HepG2 (cell line): ENCODE measurements around the gene NRSN2. TPM values are rescaled to one million over a fixed set of nuclear protein-coding genes. Genes with fewer than 3 reads are reported as not detected.
A peak's percentile ranks its signal among the peaks of the same experiment; 100 is the strongest.

Experiments used
- FOXM1 ChIP-seq: sonication (generic); formaldehyde crosslinking; IDR thresholded peaks from 2 replicates; pipeline ENCODE4 v1.5.0; 2020; ENCODE audit warnings: missing genetic modification reagents
- KAT7 ChIP-seq: IDR thresholded peaks from 2 replicates; pipeline ENCODE4 v1.6.1; 2018; ENCODE audit warnings: borderline replicate concordance, missing compliant biosample characterization
- POLR2A ChIP-seq, 2 experiments: IDR thresholded peaks; 2 replicates each; pipeline ENCODE4 v1.6.1; 2011; ENCODE audit warnings: low read depth in 2 of 2, low read length in 2 of 2, mild to moderate bottlenecking in 1 of 2, moderate library complexity in 1 of 2; ENCODE audit not compliant: insufficient read depth in 1 of 2
- SCMH1 ChIP-seq: sonication (generic); formaldehyde crosslinking; IDR thresholded peaks from 2 replicates; pipeline ENCODE4 v1.9.0; 2021; ENCODE audit warnings: missing genetic modification reagents, mild to moderate bottlenecking, borderline replicate concordance
- SMARCC2 ChIP-seq: fragments of 450-650 bp; IDR thresholded peaks from 2 replicates; pipeline ENCODE4 v1.6.1; 2017; ENCODE audit warnings: antibody characterized with exemption, mild to moderate bottlenecking
- TAF1 ChIP-seq: sonication (generic); formaldehyde crosslinking; IDR thresholded peaks from 2 replicates; pipeline ENCODE4 v1.4.0; 2020; ENCODE audit warnings: missing genetic modification reagents
- U2AF1 ChIP-seq: fragments of 200-400 bp; formaldehyde crosslinking; optimal IDR thresholded peaks from 2 replicates; pipeline ENCODE3; 2017; ENCODE audit warnings: mild to moderate bottlenecking, low read depth, low read length
- ZC3H4 ChIP-seq: sonication (generic); formaldehyde crosslinking; IDR thresholded peaks from 2 replicates; pipeline ENCODE4 v1.4.0; 2020; ENCODE audit warnings: missing genetic modification reagents, borderline replicate concordance
- ZNF280D ChIP-seq: sonication (generic); formaldehyde crosslinking; IDR thresholded peaks from 2 replicates; pipeline ENCODE4 v1.5.1; 2020; ENCODE audit warnings: mild to moderate bottlenecking, missing genetic modification reagents
- ZNF446 ChIP-seq: sonication (generic); formaldehyde crosslinking; IDR thresholded peaks from 2 replicates; pipeline ENCODE4 v1.5.0; 2020; ENCODE audit warnings: mild to moderate bottlenecking, missing genetic modification reagents
- ZNF546 ChIP-seq: sonication (generic); formaldehyde crosslinking; conservative IDR thresholded peaks from 2 replicates; pipeline ENCODE4 v1.8.1; 2023; ENCODE audit warnings: mild to moderate bottlenecking, missing genetic modification reagents
- ZNF552 ChIP-seq: sonication (generic); formaldehyde crosslinking; IDR thresholded peaks from 2 replicates; pipeline ENCODE4 v1.9.0; 2022; ENCODE audit warnings: missing genetic modification reagents, mild to moderate bottlenecking, borderline replicate concordance
- ZNF687 ChIP-seq: sonication (generic); formaldehyde crosslinking; IDR thresholded peaks from 2 replicates; pipeline ENCODE4 v1.5.1; 2020; ENCODE audit warnings: mild to moderate bottlenecking, missing genetic modification reagents, moderate library complexity
- ZNF713 ChIP-seq: sonication (generic); formaldehyde crosslinking; IDR thresholded peaks from 2 replicates; pipeline ENCODE4 v1.4.0; 2020; ENCODE audit warnings: mild to moderate bottlenecking, missing genetic modification reagents
- ZNF879 ChIP-seq: sonication (generic); formaldehyde crosslinking; IDR thresholded peaks from 2 replicates; pipeline ENCODE4 v1.8.1; 2023; ENCODE audit warnings: missing genetic modification reagents
- polyA plus RNA-seq, 8 experiments: library from polyadenylated mRNA; depleted of rRNA in 3 of 8; stranded (reverse) in 7 of 8; unstranded in 1 of 8; fragments of >200 nt; fragmentation: Illumina TruSeq in 4 of 8; extraction: Trizol in 4 of 8; gene quantifications; 2 replicates each; pipeline versions ENCODE4 v1.2.1 to v1.2.3, GENCODE V29; 2011 to 2016; ENCODE audit warnings: low read depth in 4 of 8, missing spikeins in 1 of 8, mixed read lengths in 1 of 8; ENCODE audit not compliant: insufficient read depth in 1 of 8
- total RNA-seq, 5 experiments: library from RNA; depleted of rRNA; stranded (reverse); fragments of >200 nt; fragmentation: Illumina TruSeq; extraction: Trizol; gene quantifications; 2 replicates each; pipeline ENCODE4 v1.2.3, GENCODE V29; 2016; ENCODE audit warnings: low read depth in 1 of 5

Gene NRSN2
- total and polyA plus RNA-seq, 2 of the 13 experiments (the other 11 are each of a cell fraction or from before 2014, with no cell fraction given): 32.3 to 49.4 TPM

GRCh38 chr20:329851-330232 lies 17.1 kb upstream of the NRSN2 start (continued):
- no peak; the same call in 1 of the 2 replicates for TF ChIP-seq ZNF687 (CRISPR knock-in tag)
- 0 out of 2 replicates have a peak, but pooled peaks have one; percentile 24 for TF ChIP-seq FOXM1
- TF ChIP-seq SCMH1 (CRISPR knock-in tag): no peak
- no peak for TF ChIP-seq ZNF546 (CRISPR knock-in tag)
- no peak for TF ChIP-seq ZNF879 (CRISPR knock-in tag)
- TF ChIP-seq SMARCC2: no peak
- TF ChIP-seq TAF1: 0 out of 2 replicates have a peak, but pooled peaks have one; percentile 3
- no peak for TF ChIP-seq ZC3H4
- TF ChIP-seq POLR2A (IDR thresholded peaks at IDR 0.05; ENCODE audit: insufficient read depth in 1 of 2, low read depth in 2 of 2, low read length in 2 of 2): peak in 1 of 2 experiments; percentile 51; a peak in 2 of 4 replicates
- TF ChIP-seq ZNF280D (CRISPR knock-in tag): no peak
- no peak for TF ChIP-seq KAT7 (CRISPR knock-in tag)
- no peak for TF ChIP-seq ZNF552 (CRISPR knock-in tag)
- no peak for TF ChIP-seq ZNF713
- no peak for TF ChIP-seq ZNF446 (CRISPR knock-in tag)
- no peak for TF ChIP-seq U2AF1
